ENCODE results near the gene VANGL2.

GRCh38 chr1:160471253-160471652, 70.9 kb downstream of the VANGL2 start:
- TF ChIP-seq POLR2AphosphoS5 (IDR thresholded peaks at IDR 0.05; ENCODE audit: low read depth), result no peak
- TF ChIP-seq CTCF (IDR thresholded peaks at IDR 0.05; ENCODE audit: insufficient read depth, low read length), result no peak

Data from HL-60 (cell line).